Measurements from ENCODE around the gene FBXW11. TPM values are rescaled to one million over a fixed set of nuclear protein-coding genes. Genes with fewer than 3 reads are reported as not detected.

Gene FBXW11
- total and polyA plus RNA-seq, 10 of the 15 experiments (the other 5 are each of a cell fraction or from before 2014, with no cell fraction given) = 4.3 to 61.5 (median 40.0) TPM

DNA sequence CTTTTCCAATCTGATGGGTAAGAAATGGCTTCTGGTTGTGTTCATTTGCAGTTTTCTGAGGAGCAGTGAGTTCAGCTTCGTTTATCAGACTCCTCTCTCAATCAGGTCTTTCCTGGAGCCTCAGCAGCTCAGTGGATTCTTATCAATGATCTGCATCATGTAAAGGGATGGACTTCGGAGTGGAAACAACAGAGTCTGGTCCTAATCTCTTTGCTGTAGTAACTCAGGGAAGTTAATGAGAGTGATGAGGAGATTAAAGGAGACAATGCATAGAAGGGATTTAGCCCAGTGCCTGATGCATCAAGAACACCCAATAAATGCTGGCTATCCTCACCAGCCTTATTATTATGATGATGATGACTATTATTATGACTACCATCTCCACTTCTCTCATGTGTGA, 173.7 kb downstream of the FBXW11 start (continued):
- no peak for TF ChIP-seq TBL1XR1 (IDR thresholded peaks at IDR 0.05; ENCODE audit: low read depth, low read length)

DNA sequence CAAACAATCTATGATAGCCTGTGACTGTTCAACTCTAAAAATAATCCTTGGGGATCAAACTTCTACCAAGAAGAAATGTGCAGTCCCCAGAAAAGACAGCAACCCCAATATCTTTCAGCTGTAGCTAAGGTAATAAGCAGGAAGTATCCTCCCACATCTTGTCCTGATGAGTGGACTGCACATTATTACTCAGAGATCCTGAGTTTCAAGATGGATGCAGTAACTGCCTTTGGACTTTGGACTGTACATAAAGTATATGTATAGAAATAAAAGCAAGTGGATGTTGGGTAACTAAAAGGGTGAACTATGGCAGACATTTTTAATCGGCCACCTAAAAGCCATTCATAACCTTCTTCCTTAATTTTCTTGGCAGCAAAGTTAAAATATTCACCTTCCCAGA, 175.8 kb downstream of the FBXW11 start:
- no peak overlapping the region for H2AFZ ChIP-seq (ENCODE audit: control insufficient read depth, low read depth, low read length)
- H3K9me3 ChIP-seq (replicated peaks; ENCODE audit: control insufficient read depth, insufficient read depth, low read length) = no peaks in the 10 kb centered on the region
- no TSS peak for BruUV-seq (replicated peaks)
- H4K20me1 ChIP-seq (ENCODE audit: control insufficient read depth, insufficient read depth) = no peaks in the 10 kb centered on the region
- H3K27me3 ChIP-seq (replicated peaks in 1 of 2; ENCODE audit: control insufficient read depth in 2 of 2, insufficient read depth in 2 of 2, low read length in 1 of 2) = no peaks in the 10 kb centered on the region
- POLR2A ChIA-PET = no interaction called here
- H3K9ac ChIP-seq (ENCODE audit: control insufficient read depth, insufficient read depth, low read length) = no peak overlapping the region
- H3K4me3 ChIP-seq = no peak overlapping the region
- intact Hi-C loops (cut with micrococcal nuclease; ENCODE audit: unreplicated experiment) (no loop called here), in situ Hi-C loops (cut with MboI) (no loop called here)
- CTCF ChIA-PET = interaction anchor here (0.6 kb wide), 1 partner anchor 26 kb away, joined by 4 read pairs; no protein-coding TSS in a partner anchor
- DNase-seq (ENCODE audit: low read depth, low spot score) (no peak), ATAC-seq (no peak), FAIRE-seq (no peak)
- H3K36me3 ChIP-seq (ENCODE audit: control insufficient read depth in 2 of 2, insufficient read depth in 2 of 2, low read length in 1 of 2) = no peaks in the 10 kb centered on the region
- no peaks in the 10 kb centered on the region for H3K79me2 ChIP-seq (ENCODE audit: control insufficient read depth, insufficient read depth, low read length)
- H3K4me1 ChIP-seq (ENCODE audit: control insufficient read depth, insufficient read depth, low read length) = no peaks in the 10 kb centered on the region
- no peak overlapping the region for H3K27ac ChIP-seq (ENCODE audit: control insufficient read depth, insufficient read depth)
- 89% methylated on average over 1 of the region's 1 CpG for WGBS (ENCODE audit: insufficient coverage, insufficient replicate concordance, low lambda C conversion rate, missing lambda C conversion rate)
- RAD21 ChIA-PET (ENCODE audit: unreplicated experiment) = no interaction called here
- SMC1A ChIA-PET (ENCODE audit: uncharacterized antibody, unreplicated experiment) = no interaction called here
- H3K4me2 ChIP-seq (ENCODE audit: control insufficient read depth, insufficient read depth) = no peak overlapping the region
- TF ChIP-seq NRF1 (conservative IDR thresholded peaks at IDR 0.05; ENCODE audit: low read depth, low read length) (no peak), KLF5 (IDR thresholded peaks at IDR 0.05; ENCODE audit: partially characterized antibody) (no peak), ASH2L (IDR thresholded peaks at IDR 0.05; ENCODE audit: borderline replicate concordance, low read depth) (no peak), POLR2AphosphoS5 (IDR thresholded peaks at IDR 0.05; ENCODE audit: low read length) (no peak), EZH2 (IDR thresholded peaks at IDR 0.05; ENCODE audit: borderline replicate concordance, control insufficient read depth, low read depth, low read length) (no peak), IKZF2 (IDR thresholded peaks at IDR 0.05) (no peak), SP1 (IDR thresholded peaks at IDR 0.05; ENCODE audit: low read depth, low read length) (no peak), GABPA (IDR thresholded peaks at IDR 0.05; ENCODE audit: low read depth) (no peak), ETV6 (conservative IDR thresholded peaks at IDR 0.05 in 1 of 2, IDR thresholded peaks at IDR 0.05 in 1 of 2; ENCODE audit: borderline replicate concordance in 1 of 2, low read depth in 1 of 2) (no peak), NR2C2 (IDR thresholded peaks at IDR 0.05; ENCODE audit: borderline replicate concordance, control insufficient read depth, insufficient read length, low read depth) (no peak), MTA3 (IDR thresholded peaks at IDR 0.05; ENCODE audit: borderline replicate concordance, low read length) (no peak), BMI1 (IDR thresholded peaks at IDR 0.05; ENCODE audit: borderline replicate concordance) (no peak), JUND (IDR thresholded peaks at IDR 0.05; ENCODE audit: low read depth, low read length) (no peak), CHD2 (IDR thresholded peaks at IDR 0.05; ENCODE audit: borderline replicate concordance, low read depth, low read length) (no peak), CTCF (IDR thresholded peaks at IDR 0.05 in 2 of 3, conservative IDR thresholded peaks at IDR 0.05 in 1 of 3; ENCODE audit: control insufficient read depth in 2 of 3, extremely low read depth in 1 of 3, insufficient read depth in 1 of 3, low read depth in 3 of 3, low read length in 3 of 3) (no peak), TBL1XR1 (IDR thresholded peaks at IDR 0.05; ENCODE audit: low read depth, low read length) (no peak), ZNF207 (IDR thresholded peaks at IDR 0.05; ENCODE audit: borderline replicate concordance) (no peak)
- TF ChIP-seq, protein P1, sequence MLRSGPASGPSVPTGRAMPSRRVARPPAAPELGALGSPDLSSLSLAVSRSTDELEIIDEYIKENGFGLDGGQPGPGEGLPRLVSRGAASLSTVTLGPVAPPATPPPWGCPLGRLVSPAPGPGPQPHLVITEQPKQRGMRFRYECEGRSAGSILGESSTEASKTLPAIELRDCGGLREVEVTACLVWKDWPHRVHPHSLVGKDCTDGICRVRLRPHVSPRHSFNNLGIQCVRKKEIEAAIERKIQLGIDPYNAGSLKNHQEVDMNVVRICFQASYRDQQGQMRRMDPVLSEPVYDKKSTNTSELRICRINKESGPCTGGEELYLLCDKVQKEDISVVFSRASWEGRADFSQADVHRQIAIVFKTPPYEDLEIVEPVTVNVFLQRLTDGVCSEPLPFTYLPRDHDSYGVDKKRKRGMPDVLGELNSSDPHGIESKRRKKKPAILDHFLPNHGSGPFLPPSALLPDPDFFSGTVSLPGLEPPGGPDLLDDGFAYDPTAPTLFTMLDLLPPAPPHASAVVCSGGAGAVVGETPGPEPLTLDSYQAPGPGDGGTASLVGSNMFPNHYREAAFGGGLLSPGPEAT (IDR thresholded peaks at IDR 0.05; ENCODE audit: low read depth) = no peak
- TF ChIP-seq, protein P2, sequence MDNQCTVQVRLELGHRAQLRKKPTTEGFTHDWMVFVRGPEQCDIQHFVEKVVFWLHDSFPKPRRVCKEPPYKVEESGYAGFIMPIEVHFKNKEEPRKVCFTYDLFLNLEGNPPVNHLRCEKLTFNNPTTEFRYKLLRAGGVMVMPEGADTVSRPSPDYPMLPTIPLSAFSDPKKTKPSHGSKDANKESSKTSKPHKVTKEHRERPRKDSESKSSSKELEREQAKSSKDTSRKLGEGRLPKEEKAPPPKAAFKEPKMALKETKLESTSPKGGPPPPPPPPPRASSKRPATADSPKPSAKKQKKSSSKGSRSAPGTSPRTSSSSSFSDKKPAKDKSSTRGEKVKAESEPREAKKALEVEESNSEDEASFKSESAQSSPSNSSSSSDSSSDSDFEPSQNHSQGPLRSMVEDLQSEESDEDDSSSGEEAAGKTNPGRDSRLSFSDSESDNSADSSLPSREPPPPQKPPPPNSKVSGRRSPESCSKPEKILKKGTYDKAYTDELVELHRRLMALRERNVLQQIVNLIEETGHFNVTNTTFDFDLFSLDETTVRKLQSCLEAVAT (IDR thresholded peaks at IDR 0.05) = no peak
